Endometrial microvascular endothelial cells (primary cell): ENCODE data around the gene MYBBP1A. TPM values are rescaled to one million over a fixed set of nuclear protein-coding genes. Genes with fewer than 3 reads are reported as not detected.

ENCODE experiments used
- in situ Hi-C: cut with HindIII; loops from 2 replicates; pipeline ENCODE4 v1.10.0; 2017; ENCODE audit warnings: low sequenced_read_pairs, low pct_unique_long_range_greater_than_20kb; ENCODE audit errors: inconsistent ontology term
- total RNA-seq: library from RNA; depleted of rRNA; stranded (reverse); fragments of >200 nt; gene quantifications from one replicate; pipeline ENCODE4 v1.2.3, GENCODE V29; 2015; ENCODE audit errors: inconsistent ontology term

Gene MYBBP1A
- total RNA-seq, 1 donor from 2014 or later = 111 TPM

- in situ Hi-C loops = loop anchor here (10.0 kb wide), 1 partner anchor 106 kb away; no protein-coding TSS in a partner anchor
Measured at GRCh38 chr17:4530799-4531730, 24.1 kb downstream of the MYBBP1A start.

GRCh38 chr17:4529533-4530152, 25.5 kb downstream of the MYBBP1A start:
- in situ Hi-C loops = loop anchor here (10.0 kb wide), 1 partner anchor 105 kb away; no protein-coding TSS in a partner anchor

- in situ Hi-C loops = no loop called here
Measured at GRCh38 chr17:4527566-4528125, 27.5 kb downstream of the MYBBP1A start.

GRCh38 chr17:4527134-4527533, 28.1 kb downstream of the MYBBP1A start:
- in situ Hi-C loops = no loop called here

- in situ Hi-C loops = no loop called here
Measured at GRCh38 chr17:4525691-4526397, 29.3 kb downstream of the MYBBP1A start.

GRCh38 chr17:4523946-4524345, 31.2 kb downstream of the MYBBP1A start:
- in situ Hi-C loops = no loop called here

GRCh38 chr17:4522661-4523060, 32.5 kb downstream of the MYBBP1A start:
- in situ Hi-C loops = no loop called here

- in situ Hi-C loops = no loop called here
Measured at GRCh38 chr17:4520894-4521600, 34.1 kb downstream of the MYBBP1A start.

- in situ Hi-C loops = no loop called here
Measured at GRCh38 chr17:4520060-4520893, 34.9 kb downstream of the MYBBP1A start.

- in situ Hi-C loops = no loop called here
Measured at GRCh38 chr17:4519361-4519788, 35.8 kb downstream of the MYBBP1A start.

GRCh38 chr17:4518901-4519300, 36.3 kb downstream of the MYBBP1A start:
- in situ Hi-C loops = no loop called here

- in situ Hi-C loops = no loop called here
Measured at GRCh38 chr17:4516735-4517134, 38.4 kb downstream of the MYBBP1A start.

GRCh38 chr17:4515501-4515900, 39.7 kb downstream of the MYBBP1A start:
- in situ Hi-C loops = no loop called here

- in situ Hi-C loops = no loop called here
Measured at GRCh38 chr17:4514779-4515178, 40.4 kb downstream of the MYBBP1A start.

GRCh38 chr17:4514206-4514605, 41.0 kb downstream of the MYBBP1A start:
- in situ Hi-C loops = no loop called here

GRCh38 chr17:4513113-4514032, 41.8 kb downstream of the MYBBP1A start:
- in situ Hi-C loops = no loop called here
